ENCODE measurements around the gene C12orf54.
"Not testable (repeated sequence)": the region's sequence is repeated elsewhere in the genome, so short reads cannot be mapped to it uniquely, and the experiment has no call there.

Gene C12orf54

GRCh38 chr12:48500281-48500680, 18.0 kb downstream of the C12orf54 start:
- DNase-seq (ENCODE audit: extremely low spot score, insufficient read length, low read depth); FAIRE-seq: not testable (repeated sequence)

DNA sequence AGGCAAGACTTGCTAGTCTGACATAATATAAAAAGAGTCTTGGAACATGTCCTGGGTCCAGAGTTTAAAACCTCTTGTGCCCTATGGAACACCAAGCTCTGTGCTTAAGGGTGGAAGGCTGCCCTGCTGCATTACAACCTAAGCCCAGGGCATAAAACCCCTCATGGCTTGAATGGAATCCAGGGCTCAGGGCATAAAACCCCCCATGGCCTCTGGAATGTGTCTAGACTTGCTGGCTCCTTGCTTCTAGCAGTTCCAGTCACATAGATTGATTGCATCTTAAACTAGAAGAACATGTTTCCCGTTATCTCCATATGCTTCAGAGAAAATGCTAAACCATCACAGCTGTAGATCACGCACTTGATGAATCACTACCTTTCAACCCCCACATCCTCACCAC, 24.5 kb downstream of the C12orf54 start:
- DNase-seq (ENCODE audit: extremely low spot score, insufficient read length, low read depth); FAIRE-seq: not testable (repeated sequence)

DNA sequence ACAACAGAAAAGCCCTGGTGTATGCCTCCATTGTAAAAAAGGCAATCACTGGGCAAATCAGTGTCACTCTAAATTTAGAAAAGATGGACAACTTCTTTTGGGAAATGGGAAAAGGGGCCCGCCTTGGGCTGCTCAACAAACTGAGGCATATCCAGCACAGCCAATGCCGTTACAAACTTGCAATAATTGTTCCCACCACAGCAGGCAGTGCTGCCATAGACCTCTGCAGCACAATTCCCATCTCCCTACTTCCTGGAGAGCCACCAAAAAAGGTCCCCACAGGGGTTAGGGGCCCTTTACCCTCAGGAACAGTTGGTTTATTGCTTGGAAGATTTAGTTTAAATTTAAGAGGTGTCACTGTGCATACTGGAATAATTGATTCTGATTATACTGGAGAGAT, 26.7 kb downstream of the C12orf54 start:
- DNase-seq (ENCODE audit: extremely low spot score, insufficient read length, low read depth) (no peak), FAIRE-seq (no peak)

DNA sequence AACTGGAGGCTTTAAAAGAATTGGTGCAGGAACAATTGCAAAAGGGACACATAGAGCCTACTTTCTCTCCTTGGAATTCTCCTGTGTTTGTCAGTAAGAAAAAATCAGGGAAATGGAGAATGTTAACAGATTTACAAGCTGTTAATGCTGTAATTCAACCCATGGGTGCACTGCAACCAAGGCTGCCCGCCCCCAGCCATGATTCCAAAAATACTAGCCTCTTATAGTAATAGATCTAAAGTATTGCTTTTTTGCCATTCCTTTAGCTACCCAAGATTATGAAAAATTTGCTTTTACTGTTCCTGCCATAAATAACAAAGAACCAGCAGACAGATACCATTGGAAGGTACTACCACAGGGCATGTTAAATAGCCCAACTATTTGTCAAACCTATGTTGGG, 27.8 kb downstream of the C12orf54 start:
- FAIRE-seq (no peak), DNase-seq (ENCODE audit: extremely low spot score, insufficient read length, low read depth) (no peak)

DNA sequence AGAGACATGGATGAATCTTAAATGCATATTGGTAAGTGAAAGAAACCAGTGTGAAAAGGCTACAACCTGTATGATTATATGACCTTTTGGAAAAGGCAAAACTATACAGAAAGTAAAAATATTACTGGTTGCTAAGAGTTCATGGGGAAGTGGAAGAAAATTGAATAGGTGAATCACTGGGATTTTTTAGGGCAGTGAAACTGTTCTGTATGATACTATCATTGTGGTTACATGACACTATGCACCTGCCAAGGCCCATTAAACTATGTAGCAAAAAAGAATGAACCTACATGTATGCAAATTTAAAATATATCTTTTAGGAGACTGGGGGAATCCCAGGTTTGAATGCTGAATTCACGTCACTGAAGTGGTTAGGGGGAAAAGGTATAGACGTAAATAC, 30.6 kb downstream of the C12orf54 start:
- FAIRE-seq (peak; percentile 33), DNase-seq (ENCODE audit: extremely low spot score, insufficient read length, low read depth) (no peak)

DNA sequence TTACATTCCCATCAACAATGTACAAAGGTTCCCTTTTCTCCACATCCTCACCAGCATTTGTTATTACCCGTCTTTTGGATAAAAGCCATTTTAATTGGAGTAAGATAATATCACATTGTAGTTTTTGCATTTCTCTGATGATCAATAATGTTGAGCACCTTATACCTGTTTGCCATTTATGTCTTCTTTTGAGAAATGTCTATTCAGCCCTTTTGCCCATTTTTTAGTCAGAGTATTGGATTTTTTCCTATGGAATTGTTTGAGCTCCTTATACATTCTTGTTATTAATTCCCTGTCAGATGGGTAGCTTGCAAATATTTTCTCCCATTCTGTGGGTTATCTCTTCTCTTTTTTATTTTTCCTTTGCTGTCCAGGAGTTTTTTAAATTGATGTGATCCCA, 32.4 kb downstream of the C12orf54 start:
- DNase-seq (ENCODE audit: extremely low spot score, insufficient read length, low read depth) (no peak), FAIRE-seq (no peak)

DNA sequence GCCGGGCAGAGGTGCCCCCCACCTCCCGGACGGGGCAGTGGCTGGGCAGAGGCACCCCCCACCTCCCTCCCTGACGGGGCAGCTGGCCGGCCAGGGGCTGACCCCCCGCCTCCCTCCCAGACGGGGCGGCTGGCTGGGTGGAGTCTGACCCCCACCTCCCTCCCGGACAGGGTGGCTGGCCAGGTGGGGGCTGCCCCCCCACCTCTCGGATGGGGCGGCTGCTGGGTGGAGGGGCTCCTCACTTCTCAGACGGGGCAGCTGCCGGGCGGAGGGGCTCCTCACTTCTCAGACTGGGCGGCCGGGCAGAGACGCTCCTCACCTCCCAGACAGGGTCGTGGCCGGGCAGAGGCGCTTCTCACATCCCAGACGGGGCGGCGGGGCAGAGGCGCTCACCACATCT, 38.1 kb downstream of the C12orf54 start:
- DNase-seq (ENCODE audit: extremely low spot score, insufficient read length, low read depth); FAIRE-seq: not testable (repeated sequence)

DNA sequence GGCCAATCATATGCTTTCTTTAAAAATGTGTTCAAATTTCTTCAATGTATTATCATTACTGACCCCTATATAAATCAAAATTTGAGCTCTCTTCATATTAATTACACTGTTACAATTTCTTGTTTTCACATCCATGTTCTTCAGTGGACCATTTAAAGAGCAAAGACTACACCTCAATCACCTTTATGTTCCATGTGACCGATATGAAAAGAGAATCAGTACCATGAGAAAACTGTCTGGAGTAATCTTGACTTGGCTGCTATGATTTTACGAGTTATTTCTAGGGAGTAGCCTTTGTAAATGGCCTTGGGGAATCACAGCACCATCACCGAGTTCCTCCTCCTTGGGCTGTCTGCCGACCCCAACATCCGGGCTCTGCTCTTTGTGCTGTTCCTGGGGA, 43.0 kb downstream of the C12orf54 start, which contains the start of gene OR8S1:
OR8S1 (plus strand) TSS at position 301 of the 400 bp plus-strand sequence; CDS start at position 301, 0 bp downstream.
- DNase-seq (ENCODE audit: extremely low spot score, insufficient read length, low read depth) = no peak
- no peak for FAIRE-seq

GRCh38 chr12:48527891-48528670, 45.8 kb downstream of the C12orf54 start:
- FAIRE-seq = no peak

GRCh38 chr12:48532601-48533000, 50.3 kb downstream of the C12orf54 start:
- FAIRE-seq = no peak
- no peak for DNase-seq (ENCODE audit: extremely low spot score, insufficient read length, low read depth)

More at GRCh38 chr12:48527891-48528670, 45.8 kb downstream of the C12orf54 start:
- no peak for DNase-seq (ENCODE audit: extremely low spot score, insufficient read length, low read depth)

DNA sequence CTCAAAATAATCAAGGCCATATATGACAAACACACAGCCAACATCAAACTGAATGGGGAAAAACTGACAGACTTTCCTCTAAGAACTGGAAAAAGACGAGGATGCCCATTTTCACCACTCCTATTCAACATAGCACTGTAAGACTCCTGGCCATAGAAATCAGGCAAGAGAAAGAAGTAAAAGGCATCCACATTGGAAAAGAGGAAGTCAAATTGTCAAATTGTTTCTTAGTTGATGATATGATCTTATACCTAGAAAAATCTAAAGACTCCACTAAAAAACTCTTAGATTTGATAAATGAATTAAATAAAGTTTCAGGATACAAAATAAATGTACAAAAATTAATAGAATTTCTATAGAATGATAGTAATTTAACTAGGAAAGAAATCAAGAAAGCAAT, 54.3 kb downstream of the C12orf54 start:
- DNase-seq (ENCODE audit: extremely low spot score, insufficient read length, low read depth) = no peak

DNA sequence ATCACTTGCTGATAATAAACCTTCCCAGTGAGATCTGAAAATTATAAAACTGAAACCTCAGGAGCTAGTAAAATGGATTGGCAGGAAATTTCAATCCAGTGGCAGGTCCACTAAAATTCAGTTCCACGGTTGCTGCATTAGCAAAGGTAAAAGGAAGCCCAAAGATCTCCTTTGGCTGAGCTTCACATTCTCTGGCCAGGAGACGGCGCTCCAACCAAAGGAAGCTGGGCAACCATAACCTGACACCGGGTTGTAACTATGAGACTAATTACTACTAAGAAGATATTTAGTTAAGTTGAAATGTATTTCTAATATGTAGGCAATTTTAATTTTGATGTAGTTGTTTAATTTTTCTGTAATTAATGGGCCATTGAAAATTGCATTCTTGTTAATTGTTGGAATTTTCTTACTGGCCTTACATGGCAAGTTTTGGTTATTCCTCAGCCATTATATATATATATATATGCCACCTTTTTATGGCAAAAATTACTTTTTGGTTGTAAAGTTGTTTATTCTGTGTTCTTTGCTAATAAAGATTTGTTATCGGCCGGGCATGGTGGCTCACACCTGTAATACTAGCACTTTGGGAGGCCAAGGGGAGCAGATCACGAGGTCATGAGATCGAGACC, 60.1 kb downstream of the C12orf54 start:
- DNase-seq (ENCODE audit: extremely low spot score, insufficient read length, low read depth) (no peak), FAIRE-seq (no peak)

More for the DNA sequence above, 54.3 kb downstream of the C12orf54 start:
- FAIRE-seq = no peak

GRCh38 chr12:48545833-48546469, 63.7 kb downstream of the C12orf54 start:
- no peak for DNase-seq (ENCODE audit: extremely low spot score, insufficient read length, low read depth)
- no peak for FAIRE-seq

All from GM18507 (cell line).